ENCODE data around the gene CIZ1.
"Not testable (repeated sequence)": the region's sequence is repeated elsewhere in the genome, so short reads cannot be mapped to it uniquely, and the experiment has no call there.

Gene CIZ1

DNA sequence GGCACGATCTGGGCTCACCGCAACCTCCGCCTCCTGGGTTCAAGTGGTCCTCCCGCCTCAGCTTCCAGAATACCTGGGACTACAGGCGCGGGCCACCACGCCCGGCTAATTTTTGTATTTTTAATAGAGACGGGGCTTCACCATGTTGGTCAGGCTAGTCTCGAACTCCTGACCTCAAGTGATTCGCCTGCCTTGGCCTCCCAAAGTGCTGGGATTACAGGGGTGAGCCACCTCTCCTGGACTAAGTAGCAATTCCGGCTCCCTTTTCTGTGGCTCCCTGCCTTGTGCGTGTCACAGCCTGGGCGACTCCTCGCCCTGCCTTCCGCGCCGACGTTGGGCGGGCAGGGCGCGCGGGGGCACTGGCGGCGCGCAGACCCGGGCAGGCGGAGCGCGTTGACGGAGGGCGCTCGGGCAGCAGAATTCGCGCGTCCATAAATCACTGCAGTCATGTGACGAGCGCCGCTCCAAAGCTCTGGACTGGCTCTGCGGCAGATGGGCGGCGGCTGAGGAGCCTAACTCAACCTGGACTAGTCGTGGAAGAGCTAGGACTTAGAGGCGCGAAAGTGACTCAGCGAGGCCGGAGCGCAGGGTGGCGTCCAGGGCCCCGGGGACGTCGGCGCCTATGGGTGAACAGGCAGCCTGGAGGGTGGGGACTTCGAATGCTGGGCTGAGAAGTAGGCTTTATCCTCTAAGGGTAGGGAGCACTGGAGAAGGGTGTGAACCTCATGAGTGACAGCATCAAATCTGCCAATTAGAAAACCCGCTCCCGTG, 1.4 kb upstream of the CIZ1 start:
- in situ Hi-C loops (cut with MboI; ENCODE audit: low sequenced_read_pairs), result no loop called here

DNA sequence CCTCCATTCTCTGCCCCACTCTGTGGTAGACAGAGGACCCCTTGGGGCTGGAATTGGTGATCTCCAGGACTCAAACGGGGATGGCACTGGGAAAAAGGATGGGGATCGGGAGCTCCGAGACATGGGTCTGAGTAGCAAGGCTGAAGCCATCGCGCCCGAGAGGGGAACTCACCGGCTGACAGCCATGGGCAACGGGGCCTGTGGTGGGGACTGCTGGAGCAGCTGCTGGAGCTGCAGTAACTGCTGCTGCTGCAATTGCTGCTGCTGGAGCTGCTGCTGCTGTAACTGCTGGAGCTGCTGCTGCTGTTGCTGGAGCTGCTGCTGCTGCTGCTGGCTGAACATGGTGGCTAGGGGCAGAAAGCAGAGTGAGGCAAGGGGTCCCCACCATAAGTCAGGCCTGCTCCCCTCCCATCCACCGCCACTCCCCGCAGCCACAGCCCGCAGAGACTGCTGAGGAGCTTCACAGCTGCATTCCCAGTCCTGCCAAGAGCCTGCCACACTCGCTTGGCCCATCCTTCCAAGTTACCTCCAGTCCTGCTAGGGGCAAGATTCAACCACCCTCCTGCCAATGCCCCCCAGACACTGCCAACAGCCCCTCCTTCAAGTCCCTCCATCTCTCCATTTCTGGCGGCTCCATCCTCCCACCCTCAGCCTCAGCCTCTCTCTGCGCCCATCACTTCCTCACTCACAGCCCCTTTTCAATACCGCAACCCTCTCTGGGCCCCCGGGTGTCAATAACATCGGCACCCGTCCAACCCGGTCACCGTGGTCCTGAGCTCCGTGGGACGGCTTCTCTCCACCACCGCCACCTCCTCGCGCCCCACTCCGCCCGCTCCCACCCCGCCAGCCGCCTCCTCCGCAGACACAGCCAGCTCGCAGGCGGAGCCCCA, 611 bp downstream of the CIZ1 start:
- in situ Hi-C loops (cut with MboI; ENCODE audit: low sequenced_read_pairs), result no loop called here

GRCh38 chr9:128190013-128190412, 1.4 kb downstream of the CIZ1 start:
- in situ Hi-C loops (cut with MboI; ENCODE audit: low sequenced_read_pairs), result no loop called here

- in situ Hi-C loops (cut with MboI; ENCODE audit: low sequenced_read_pairs), result no loop called here
These were observed 3.2 kb downstream of the CIZ1 start for GRCh38 chr9:128188209-128188608.

DNA sequence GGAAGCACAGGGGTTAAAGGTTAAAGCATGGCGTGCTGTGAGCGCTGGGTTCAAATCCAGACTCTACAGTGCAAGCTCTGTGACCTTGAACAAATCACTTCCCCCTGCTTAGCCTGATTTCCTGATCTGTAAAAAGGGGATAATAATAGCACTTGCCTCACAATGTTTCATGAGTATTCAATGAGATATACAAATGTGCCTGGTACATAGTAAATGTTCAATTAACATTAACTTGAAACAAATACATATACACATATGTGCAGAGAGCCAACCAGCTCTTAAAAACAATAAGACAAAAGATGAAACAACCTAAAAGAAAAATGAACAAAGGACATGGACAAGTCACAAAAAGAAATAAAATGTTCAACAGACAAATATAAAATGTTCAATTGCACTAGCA, 4.0 kb downstream of the CIZ1 start:
- in situ Hi-C loops (cut with MboI; ENCODE audit: low sequenced_read_pairs), result no loop called here

GRCh38 chr9:128185979-128186965, 5.1 kb downstream of the CIZ1 start:
- in situ Hi-C loops (cut with MboI; ENCODE audit: low sequenced_read_pairs), result no loop called here

GRCh38 chr9:128182893-128183588, 8.3 kb downstream of the CIZ1 start:
- in situ Hi-C loops (cut with MboI; ENCODE audit: low sequenced_read_pairs), result no loop called here

DNA sequence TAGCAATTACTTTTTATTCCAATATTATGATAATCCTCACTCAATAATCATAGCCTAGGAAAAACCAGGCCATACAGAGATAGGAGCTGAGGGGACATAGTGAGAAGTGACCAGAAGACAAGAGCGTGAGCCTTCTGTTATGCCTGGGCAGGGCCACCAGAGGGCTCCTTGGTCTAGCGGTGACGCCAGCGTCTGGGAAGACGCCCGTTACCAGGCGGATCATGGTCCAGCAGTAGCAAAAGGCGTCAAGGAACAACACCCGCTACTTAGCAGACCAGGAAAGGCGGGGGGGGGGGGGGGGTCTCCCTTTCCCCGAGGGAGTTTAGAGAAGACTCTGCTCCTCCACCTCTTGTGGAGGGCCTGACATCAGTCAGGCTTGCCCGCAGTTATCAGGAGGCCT, 9.9 kb downstream of the CIZ1 start:
- in situ Hi-C loops (cut with MboI; ENCODE audit: low sequenced_read_pairs), result not testable (repeated sequence)

DNA sequence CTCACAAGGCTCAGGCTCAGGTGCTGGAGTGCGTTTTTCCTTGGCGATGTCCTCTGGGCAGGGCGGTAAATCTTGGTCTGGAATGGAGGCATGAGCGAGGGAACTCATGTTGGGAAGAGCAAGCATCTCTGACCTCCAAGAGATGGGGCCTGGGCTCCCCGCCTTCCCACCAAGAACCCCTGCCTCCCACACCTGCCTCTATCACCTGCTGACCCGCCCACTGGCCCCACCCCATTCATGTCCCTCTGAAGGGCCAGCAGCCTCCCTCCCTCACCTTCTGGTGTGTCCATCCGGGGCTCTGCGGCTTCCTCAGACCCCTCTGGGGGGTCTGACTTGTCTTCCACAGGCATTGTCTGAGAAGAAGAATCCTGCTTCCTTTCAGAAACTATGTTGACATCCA, 10.9 kb downstream of the CIZ1 start:
- in situ Hi-C loops (cut with MboI; ENCODE audit: low sequenced_read_pairs), result no loop called here

DNA sequence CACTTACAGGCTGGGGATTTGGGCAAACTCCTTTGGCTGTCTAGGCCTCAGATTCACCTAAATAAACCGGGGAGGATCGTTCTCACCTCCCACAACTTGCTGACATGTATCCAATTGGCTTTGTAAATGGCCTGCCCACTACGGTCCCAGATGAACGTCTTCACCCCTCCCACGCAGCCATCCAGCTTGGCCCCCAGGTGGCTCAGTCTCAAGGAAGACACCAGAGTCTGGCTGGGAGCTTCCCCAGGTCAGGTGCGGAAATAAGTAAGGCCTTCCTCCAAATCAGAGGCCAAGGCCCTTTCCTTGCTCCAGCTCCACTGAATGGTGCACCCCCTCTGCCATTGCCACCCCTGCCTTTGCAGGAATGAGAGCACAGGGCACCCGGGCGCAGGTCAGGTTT, 11.4 kb downstream of the CIZ1 start:
- in situ Hi-C loops (cut with MboI; ENCODE audit: low sequenced_read_pairs), result no loop called here

- in situ Hi-C loops (cut with MboI; ENCODE audit: low sequenced_read_pairs), result no loop called here
These were observed 12.5 kb downstream of the CIZ1 start for GRCh38 chr9:128178806-128179431.

- in situ Hi-C loops (cut with MboI; ENCODE audit: low sequenced_read_pairs), result no loop called here
These were observed 15.6 kb downstream of the CIZ1 start for GRCh38 chr9:128175726-128176125.

DNA sequence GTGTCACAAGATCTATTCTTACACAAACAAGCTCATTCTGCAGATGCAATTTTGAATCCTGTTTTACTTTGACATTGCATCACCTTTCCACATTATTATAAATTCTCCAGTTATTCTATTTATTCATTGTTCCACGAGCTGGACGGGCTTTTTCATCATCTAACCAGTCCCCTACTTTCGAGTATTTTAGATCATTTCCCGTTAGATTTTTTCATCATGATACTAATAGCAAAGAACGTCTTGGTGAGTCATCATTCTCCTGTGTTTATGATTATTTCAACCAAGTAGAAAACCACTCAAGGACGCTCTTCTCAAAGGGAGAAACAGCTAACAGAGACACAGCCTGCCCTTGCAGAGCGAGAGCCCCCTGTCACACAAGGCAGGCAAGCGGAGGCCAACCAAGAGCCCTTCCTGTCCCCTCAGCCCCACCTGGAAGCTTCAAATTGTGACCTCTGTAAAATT, 16.2 kb downstream of the CIZ1 start:
- in situ Hi-C loops (cut with MboI; ENCODE audit: low sequenced_read_pairs), result no loop called here

- in situ Hi-C loops (cut with MboI; ENCODE audit: low sequenced_read_pairs), result no loop called here
These were observed 17.3 kb downstream of the CIZ1 start for GRCh38 chr9:128174062-128174461.

DNA sequence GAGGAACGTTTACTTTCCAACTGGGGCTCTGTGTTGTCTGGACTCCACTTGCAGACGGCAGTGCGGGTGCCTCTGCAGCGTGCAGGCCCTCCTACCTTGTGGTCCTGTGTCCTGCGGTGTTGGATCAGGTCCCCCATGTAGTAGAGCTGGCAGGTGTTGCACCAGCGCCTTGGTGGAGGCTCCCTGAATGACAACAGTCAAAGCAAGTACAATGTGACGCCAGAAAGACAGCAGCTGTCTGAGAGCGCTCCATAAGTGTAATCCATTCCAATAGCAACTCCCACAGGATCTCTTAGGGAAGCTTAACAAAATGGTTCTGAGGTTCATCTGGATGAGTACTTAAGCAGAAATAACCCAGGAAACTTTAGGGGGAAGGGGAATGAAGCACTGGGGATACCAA, 21.4 kb downstream of the CIZ1 start:
- in situ Hi-C loops (cut with MboI; ENCODE audit: low sequenced_read_pairs), result no loop called here

- in situ Hi-C loops (cut with MboI; ENCODE audit: low sequenced_read_pairs), result no loop called here
These were observed 21.9 kb downstream of the CIZ1 start for GRCh38 chr9:128169492-128169891.

DNA sequence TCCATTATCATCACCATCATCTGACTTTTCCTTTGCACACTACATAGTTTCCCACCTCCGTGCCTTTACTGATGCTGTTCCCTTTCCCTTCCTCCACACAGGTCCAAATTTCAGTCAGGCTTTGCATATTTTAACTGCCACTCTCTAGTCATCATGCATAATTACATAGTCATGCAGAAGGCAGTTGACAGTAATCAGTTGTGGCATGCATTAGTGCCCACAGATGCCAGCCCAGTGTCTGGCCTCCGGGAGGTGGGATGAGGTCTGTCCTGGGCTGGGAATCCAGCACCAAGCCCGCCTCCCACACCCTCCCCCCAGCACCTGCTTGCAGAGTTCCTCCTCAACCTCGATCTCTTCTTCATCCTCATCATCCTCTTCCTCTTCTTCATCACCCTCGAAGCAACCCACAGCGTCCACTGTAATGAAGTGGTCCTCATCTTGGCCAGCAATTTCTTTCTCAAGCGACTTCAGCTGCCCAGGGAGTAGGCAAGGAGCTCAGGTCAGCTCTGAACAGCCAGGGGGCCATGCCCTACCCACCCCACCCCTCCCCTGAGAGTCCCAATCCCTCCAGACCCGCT, 22.6 kb downstream of the CIZ1 start:
- in situ Hi-C loops (cut with MboI; ENCODE audit: low sequenced_read_pairs), result no loop called here

DNA sequence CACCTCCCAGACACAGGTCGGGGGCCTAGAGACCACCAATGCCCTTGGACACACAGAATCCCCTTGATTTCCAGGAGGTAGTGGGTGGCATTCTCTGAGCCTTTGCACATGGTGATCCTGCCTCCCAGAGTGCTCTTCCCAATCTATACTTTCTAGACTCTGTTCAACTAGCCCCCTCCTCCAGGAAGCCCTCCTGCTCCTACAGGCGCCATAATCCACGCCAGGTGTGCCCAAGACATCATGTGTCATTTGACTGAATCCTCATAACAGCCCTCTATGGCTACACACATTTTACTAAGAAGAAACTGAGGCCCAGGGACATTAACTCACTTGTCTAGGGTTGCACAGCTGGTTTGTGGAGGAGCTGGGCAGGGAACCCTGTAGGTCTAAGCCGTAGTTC, 24.2 kb downstream of the CIZ1 start:
- in situ Hi-C loops (cut with MboI; ENCODE audit: low sequenced_read_pairs), result no loop called here

- in situ Hi-C loops (cut with MboI; ENCODE audit: low sequenced_read_pairs), result no loop called here
These were observed 25.2 kb downstream of the CIZ1 start for GRCh38 chr9:128166169-128166568.
